Activated T-helper 1 cell treated with Interleukin-2 at 50 U/mL for 16 hours (primary cell): Measurements from ENCODE around the gene SEMG1.

Experiments
- DNase-seq: peaks from one replicate; pipeline ENCODE4 v3.0.0-alpha.2; 2020; ENCODE audit warnings: low read depth

Gene SEMG1

DNA sequence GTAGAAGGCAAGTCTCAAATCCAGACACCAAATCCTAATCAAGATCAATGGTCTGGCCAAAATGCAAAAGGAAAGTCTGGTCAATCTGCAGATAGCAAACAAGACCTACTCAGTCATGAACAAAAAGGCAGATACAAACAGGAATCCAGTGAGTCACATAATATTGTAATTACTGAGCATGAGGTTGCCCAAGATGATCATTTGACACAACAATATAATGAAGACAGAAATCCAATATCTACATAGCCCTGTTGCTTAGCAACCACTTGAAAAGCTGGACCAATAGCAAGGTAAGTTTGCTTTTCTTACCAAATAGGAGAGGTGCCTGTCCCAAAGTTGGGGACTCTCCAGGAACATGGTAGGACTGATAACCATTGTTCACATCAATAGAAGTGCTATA, 16.3 kb downstream of the SEMG1 start:
- no peak for DNase-seq

DNA sequence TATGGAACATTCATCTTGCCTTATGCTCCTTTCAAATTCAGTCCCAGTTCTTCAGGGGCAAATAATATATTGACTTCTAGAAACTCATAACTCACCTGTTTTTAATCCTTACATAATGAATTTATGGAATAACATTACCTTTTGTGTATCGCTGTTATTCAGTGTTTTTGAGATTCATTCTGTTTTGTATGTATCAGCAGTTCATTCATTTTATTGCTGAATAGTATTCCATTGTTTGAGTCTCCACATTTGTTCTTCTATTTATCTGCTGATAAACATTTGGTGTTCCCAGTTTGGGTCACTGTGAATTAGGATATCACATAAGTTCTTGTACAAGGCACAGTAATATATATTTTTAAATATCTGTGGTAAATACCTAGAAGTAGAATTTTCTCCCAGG, 19.5 kb downstream of the SEMG1 start:
- no peak for DNase-seq

DNA sequence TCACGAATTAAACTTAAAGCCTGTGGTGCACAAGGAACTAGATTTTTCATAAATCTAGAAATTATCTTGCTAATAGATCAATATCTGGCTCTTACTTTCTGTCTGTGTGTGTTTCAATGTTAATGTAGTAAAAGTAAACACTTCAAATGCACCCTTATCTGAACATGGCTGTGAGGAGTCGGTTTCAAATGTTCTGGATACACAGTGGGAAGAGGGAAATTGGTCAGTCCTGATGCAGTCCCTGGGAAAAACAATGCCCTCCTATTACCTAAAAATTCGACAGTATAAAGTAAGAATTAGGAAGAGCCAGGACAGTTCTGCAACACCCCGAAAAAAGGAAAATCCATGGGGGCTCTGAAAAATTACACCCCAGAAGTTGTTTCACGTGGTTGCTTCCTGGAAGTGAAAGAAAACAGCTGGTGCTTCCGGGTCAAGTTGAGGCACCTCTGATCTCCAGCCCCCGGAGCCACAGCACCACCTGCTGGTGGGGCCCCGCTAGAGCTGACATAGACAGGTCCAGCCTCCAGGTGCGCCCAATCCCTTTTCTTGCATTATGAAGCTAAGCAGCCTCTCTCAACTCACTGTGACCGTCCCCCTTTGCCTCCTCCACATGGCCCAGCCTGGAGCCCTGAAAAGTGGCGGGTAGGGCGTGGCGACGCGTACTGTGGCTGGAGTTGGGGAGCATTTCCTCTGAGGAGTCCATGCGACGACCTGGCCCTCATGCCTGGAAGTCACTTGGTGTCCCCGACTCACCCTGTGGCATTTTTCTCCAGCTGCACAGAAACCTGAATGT, 22.6 kb downstream of the SEMG1 start:
- no peak for DNase-seq

DNA sequence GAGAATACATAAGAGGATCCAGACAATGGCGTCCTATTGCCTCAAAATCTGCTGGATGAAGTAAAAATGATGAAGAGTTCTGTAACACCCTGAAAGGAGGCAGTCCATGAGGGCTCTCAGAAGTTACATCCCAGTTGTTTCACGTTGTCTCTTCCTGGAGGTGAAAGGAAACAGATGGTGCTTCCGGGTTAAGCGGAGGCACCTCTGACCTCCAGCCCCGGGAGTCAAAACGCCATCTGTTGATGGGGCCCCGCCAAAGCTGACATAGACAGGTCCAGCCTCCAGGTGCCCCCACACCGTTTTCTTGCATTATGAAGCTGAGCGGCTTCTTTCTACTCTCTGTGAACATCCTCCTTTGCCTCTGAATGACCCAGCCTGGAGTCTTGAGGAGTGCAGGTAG, 23.8 kb downstream of the SEMG1 start:
- DNase-seq: no peak

DNA sequence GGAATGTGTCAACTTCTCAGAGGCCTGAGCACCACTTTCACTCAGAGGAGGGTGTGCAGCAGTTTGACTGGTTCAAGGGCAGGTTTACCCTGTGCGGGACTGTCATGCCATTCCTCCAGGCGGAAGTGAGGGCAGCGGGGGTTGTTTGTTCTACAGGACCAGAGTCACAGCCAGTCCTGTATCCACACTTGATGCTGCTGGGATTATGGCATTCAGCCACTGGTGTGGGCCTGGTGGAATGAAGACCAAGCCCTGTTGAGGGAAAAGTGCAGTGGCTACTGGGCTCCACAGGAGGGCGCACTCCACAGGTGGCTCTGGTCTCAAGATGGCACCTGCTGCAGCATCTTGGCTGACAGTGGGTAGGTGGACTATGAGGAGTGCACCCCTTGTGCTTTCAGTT, 29.2 kb downstream of the SEMG1 start:
- no peak for DNase-seq

DNA sequence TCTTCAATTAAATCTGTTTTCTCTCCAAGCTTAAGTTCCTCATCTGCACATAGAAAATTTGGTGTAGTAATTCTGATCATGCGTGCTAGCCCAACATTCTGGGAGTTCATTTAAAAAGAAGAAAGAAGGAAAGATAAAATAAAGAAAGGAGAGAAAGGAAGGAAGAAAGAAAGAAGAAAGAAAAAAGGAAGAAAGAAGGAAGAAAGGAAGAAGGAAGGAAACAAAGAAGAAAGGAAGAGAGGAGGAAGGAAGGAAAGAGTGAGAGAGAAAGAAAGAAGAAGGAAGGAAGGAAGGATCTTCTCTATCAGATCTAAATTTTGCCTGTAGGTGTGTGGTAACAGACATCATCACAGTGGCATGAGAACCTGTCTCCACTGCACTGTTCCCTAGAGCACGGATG, 31.3 kb downstream of the SEMG1 start:
- DNase-seq: no peak

DNA sequence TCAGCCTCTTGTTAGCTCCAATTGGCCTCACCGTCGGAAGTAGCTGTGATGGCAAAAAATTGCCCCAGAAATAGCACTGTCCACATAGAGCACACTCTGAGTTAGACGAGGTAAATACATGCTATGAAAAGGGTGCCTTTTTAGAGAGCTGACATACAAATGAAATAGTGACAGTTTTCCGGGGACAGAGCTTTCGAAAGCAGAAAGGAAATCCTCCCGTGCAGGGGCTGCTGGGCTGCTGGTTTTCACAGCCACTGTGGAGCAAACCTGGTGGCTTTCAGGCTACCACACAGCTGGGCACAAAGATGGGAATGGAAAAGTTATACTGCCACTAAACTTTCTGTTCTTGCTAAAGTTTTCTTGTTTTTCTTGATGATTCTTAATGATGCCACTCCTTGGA, 39.3 kb downstream of the SEMG1 start:
- DNase-seq: no peak

DNA sequence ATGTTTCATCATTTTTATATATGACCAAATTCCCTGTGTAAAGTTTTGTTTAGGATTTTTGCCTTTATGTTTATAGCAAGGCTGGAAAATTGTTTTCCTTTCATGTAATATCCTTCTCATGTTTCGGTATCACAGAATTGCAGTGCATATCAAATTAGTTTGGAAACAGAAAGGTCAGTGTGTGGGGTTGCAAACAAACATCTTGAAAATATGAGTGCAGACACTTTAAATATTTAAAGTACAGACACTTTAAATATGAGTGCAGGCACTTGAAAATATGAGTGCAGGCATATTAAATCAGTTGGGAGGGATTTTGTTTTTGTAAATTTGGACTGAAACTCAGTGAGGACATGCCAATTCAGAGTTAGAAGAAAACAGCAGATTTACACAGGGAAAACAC, 41.0 kb downstream of the SEMG1 start:
- no peak for DNase-seq

DNA sequence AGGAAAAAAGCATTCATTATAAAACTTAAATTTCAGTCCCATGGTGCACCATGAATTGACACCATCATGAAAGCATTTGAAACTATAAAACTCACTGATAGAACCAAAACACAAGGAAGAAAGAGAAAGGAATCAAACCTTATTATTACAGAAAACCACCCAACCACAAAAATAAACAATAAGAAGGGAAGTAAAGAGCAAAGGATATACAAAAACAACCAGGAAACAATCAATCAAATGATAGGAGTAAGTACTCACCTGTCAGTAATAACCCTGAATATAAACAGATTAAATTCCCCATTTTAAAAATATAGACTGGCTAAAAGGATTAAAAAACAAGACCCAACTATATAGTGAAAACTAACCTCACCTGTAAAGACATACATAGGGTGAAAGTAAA, 41.8 kb downstream of the SEMG1 start:
- no peak for DNase-seq

DNA sequence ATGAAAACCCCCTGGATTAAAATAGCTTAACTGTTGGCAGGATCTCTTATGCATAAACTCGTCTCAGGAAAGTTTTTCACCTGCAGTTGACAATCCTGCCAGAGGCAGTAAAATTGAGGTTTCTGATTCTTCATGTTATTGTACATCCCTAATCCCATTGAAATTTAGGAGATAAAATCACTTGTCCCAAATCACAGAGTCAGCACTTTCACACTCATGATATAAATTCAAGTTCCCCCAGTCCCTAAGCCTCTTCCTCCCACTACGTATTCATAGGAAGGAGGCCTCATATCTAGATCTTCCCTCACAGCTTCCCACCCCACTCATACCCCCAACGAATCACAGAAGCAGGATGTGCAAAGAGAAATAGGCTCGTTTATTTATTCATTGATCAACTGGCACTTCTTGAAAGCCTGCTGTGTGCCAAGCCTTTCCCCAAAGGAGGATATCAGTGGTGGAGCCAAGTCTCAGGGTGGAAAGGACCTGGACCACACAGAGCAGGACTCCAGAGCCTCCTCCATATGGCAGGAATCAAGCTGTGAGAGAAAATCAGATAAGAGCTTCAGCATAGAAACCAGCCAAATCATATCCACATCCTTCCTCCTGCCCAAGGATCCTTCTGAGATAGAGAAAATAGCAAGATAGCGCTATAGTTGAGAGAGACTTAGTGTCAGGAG, 45.2 kb downstream of the SEMG1 start:
- no peak for DNase-seq

DNA sequence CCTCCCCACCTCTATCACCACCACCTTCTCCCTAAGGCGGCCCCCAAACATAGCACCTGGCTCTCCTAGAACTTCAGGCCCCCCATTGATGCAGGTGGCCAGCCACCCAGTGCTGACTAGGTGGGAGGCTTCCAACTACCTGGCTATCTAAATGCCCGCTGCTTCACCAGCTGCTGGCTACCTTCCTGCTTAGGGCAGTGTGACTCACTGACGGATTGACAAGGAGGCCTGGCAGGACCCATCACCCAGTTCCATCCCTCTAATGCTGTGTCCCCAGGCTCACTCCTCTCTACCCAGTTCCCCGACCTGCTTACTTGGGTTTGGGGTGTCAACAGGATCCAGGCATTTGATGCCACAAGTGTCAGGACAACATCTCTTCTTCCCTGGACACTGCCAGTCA, 46.4 kb downstream of the SEMG1 start:
- DNase-seq: no peak

DNA sequence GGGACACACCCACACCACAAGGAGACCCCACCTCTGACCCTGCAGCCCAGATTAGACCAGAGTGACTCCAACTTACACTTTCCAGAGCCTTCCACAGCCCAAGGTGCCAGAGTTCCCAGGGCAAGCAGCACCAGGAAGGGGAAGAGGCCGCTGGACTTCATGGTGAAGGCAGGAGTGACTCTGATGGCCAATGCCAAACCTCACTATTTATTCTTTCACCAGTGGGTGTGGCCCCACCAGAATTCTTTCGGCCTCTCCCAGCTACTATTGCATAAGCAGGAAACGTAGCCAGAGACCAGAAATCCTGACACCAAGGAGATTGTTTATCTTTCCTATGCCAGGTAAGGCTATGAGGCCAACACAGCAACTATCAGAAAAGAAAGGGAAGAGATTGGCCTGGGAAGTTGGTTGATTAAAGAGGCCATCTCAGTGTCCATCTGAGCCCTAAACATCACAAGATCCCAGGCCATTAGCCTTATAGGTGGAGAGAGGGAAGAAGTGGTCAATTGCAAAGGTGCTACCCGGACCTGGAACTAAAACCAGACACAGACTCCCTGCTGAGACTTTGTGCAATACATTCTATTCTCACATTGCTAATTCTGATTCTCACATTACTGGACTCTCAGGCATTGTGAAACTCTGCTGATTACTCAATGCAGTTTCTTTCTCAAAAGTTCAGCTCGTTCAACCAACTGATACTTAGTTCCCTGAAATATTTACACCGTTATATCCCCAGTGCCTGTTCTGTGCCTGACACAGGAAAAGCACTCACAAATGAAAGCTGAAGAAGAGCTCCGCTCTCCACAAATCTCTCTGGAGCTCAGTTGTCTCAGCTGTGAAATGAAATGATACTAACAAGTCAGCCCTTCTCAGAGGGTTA, 47.8 kb downstream of the SEMG1 start, which contains the start of gene SLPI:
Gene SLPI (minus strand): TSS at position 182 of the 880 bp plus-strand sequence. CDS start 21 bp downstream, at position 161.
- DNase-seq: no peak

DNA sequence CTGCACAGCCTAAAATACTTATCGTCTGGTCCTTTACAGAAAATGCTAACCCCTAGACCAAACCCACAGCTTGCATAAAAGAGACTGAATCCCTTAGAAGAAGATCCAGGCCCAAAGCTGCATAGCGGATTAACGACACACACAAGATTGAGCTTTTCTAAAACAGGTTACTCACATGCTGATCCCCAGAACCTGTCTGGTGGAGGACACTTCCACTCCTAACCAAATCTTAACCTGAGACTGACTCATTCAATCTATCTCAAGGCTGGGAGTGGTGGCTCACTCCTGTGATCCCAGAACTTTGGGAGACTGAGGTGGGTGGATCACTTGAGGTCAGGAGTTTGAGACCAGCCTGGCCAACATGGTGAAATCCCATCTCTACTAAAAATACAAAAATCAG, 50.3 kb downstream of the SEMG1 start:
- DNase-seq: no peak

DNA sequence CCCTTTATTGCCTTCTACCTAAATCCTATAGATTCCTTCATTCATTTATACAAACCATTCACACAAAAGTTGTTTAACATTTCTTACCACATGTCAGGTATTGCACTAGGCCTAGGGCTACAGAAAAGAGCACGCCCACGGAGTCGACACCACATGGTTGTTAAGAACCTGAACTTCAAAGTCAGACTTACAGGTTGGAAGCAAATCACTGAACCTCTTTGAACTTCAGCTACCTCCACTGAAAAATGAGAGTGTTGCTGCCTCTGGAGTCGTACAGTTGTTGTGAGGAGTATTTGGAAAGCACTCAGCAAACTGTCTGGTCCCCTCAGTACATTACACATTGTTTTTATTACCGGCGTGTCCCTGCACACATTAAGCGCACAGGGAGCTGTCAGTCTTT, 50.9 kb downstream of the SEMG1 start:
- no peak for DNase-seq

DNA sequence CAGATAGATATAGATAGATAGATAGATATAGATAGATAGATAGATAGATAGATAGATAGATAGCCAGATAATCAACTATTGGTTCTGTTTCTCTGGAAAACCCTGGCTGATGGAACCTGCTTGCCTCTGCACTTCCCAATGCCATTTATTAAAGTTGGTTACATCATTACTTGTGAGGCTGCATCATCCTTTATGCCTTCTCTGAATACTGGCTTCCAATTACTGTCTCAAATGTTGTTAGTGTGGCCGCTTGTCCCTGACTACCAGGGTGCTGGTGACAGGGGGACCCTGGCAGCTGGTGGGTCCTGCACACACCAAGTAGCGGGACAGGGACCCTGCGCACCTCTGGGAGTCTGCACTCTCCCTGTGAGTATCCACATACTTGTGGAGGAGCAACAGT, 51.4 kb downstream of the SEMG1 start:
- DNase-seq: no peak

DNA sequence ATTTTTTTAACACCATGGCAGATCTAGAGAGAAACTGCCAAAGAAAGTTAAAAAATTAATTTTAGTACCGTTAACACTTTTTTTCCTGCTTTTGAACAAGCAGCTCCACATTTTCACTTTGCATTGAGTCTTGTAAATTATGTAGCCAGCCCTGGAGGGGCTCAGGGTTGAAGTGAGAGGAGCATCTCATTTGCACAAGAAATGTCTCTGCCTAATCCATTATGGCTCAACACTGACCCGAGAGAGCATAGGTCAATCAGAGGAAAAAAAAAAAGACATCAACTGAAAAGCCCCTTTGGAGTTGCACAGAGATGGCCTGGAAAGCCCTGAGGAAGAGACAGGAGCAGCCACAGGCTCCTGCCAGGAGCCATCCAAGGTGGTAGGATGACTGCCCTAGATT, 51.8 kb downstream of the SEMG1 start:
- DNase-seq: no peak
